WTC11 (cell line): ENCODE data around the gene LPCAT1. TPM values are rescaled to one million over a fixed set of nuclear protein-coding genes. Genes with fewer than 3 reads are reported as not detected.

Experiments
- ATAC-seq: fragments of 200-7000 bp; cut with Tn5 transposase; 2 replicates; pipeline ENCODE4 v1.10.0; 2021; ENCODE audit warnings: mild to moderate bottlenecking, moderate library complexity
- CTCF ChIA-PET: fragments of 300-600 bp; sonication (Branson Sonifier 250); formaldehyde crosslinking; loops from one replicate; lab custom pipeline; 2021; ENCODE audit warnings: antibody characterized with exemption; lab: Charles Lee
- POLR2A ChIA-PET: fragments of 350-600 bp; sonication (Branson Sonifier 250); formaldehyde crosslinking; loops from one replicate; lab custom pipeline; 2021; ENCODE audit warnings: antibody characterized with exemption; lab: Charles Lee
- DNase-seq: peaks from one replicate; pipeline ENCODE4 v3.0.0; 2021; ENCODE audit warnings: low spot score
- H3K27ac Mint-ChIP-seq: 2 replicates; pipeline ENCODE4 v1.8.0; 2021; ENCODE audit warnings: mixed read lengths
- H3K27me3 Mint-ChIP-seq: 2 replicates; pipeline ENCODE4 v1.8.0; 2021; ENCODE audit warnings: low read depth, mild to moderate bottlenecking, moderate library complexity, mixed read lengths
- H3K36me3 Mint-ChIP-seq: 2 replicates; pipeline ENCODE4 v1.8.0; 2021; ENCODE audit warnings: mixed read lengths
- H3K4me1 Mint-ChIP-seq: 2 replicates; pipeline ENCODE4 v1.8.0; 2022; ENCODE audit warnings: mixed read lengths
- H3K4me3 Mint-ChIP-seq: 2 replicates; pipeline ENCODE4 v1.8.0; 2021; ENCODE audit warnings: mild to moderate bottlenecking, moderate library complexity, mixed read lengths
- H3K9me3 Mint-ChIP-seq: 2 replicates; pipeline ENCODE4 v1.8.0; 2021; ENCODE audit warnings: mixed read lengths
- AFF4 ChIP-seq: sonication (generic); formaldehyde crosslinking; IDR thresholded peaks from 2 replicates; pipeline ENCODE4 v1.8.1; 2023; ENCODE audit warnings: mild to moderate bottlenecking, missing genetic modification reagents, borderline replicate concordance
- ATF2 ChIP-seq: sonication (generic); formaldehyde crosslinking; IDR thresholded peaks from 2 replicates; pipeline ENCODE4 v1.8.1; 2022; ENCODE audit warnings: low read depth, missing genetic modification reagents, borderline replicate concordance
- CREB1 ChIP-seq: sonication (generic); formaldehyde crosslinking; IDR thresholded peaks from 2 replicates; pipeline ENCODE4 v1.8.0; 2023; ENCODE audit warnings: mild to moderate bottlenecking, missing genetic modification reagents
- EMX1 ChIP-seq: fragments of 250-450 bp; sonication (Bioruptor Pico); IDR thresholded peaks from 2 replicates; pipeline ENCODE4 v1.8.0; 2021; ENCODE audit warnings: mild to moderate bottlenecking
- GRHL2 ChIP-seq: fragments of 250-450 bp; sonication (Bioruptor Pico); IDR thresholded peaks from 2 replicates; pipeline ENCODE4 v1.8.0; 2022; ENCODE audit warnings: mild to moderate bottlenecking, moderate library complexity; ENCODE audit not compliant: insufficient replicate concordance, severe bottlenecking
- GTF2I ChIP-seq: fragments of 250-450 bp; sonication (Bioruptor Pico); conservative IDR thresholded peaks from 2 replicates; pipeline ENCODE4 v1.4.0; 2021; ENCODE audit warnings: mild to moderate bottlenecking
- NFATC4 ChIP-seq: fragments of 250-450 bp; sonication (Bioruptor Pico); IDR thresholded peaks from 2 replicates; pipeline ENCODE4 v1.9.0; 2021; ENCODE audit warnings: mild to moderate bottlenecking
- NR1H2 ChIP-seq: sonication (generic); formaldehyde crosslinking; IDR thresholded peaks from 2 replicates; pipeline ENCODE4 v1.9.0; 2021; ENCODE audit warnings: mild to moderate bottlenecking, moderate library complexity, missing genetic modification reagents
- PRRX2 ChIP-seq: fragments of 250-450 bp; sonication (Bioruptor Pico); IDR thresholded peaks from 2 replicates; pipeline ENCODE4 v1.8.0; 2021; ENCODE audit warnings: mild to moderate bottlenecking
- SMAD4 ChIP-seq: sonication (generic); formaldehyde crosslinking; IDR thresholded peaks from 2 replicates; pipeline ENCODE4 v1.8.0; 2022; ENCODE audit warnings: mild to moderate bottlenecking, missing genetic modification reagents
- ZMAT4 ChIP-seq: fragments of 250-450 bp; sonication (Bioruptor Pico); IDR thresholded peaks from 2 replicates; pipeline ENCODE4 v1.9.0; 2021; ENCODE audit warnings: mild to moderate bottlenecking
- ZNF317 ChIP-seq: sonication (generic); formaldehyde crosslinking; IDR thresholded peaks from 2 replicates; pipeline ENCODE4 v1.8.1; 2023; ENCODE audit warnings: low read depth, mild to moderate bottlenecking, moderate library complexity, missing genetic modification reagents, borderline replicate concordance
- ZNF423 ChIP-seq: fragments of 250-450 bp; sonication (Bioruptor Pico); IDR thresholded peaks from 2 replicates; pipeline ENCODE4 v2.1.2; 2022; ENCODE audit warnings: mild to moderate bottlenecking, moderate library complexity
- total RNA-seq: library from RNA; stranded (reverse); gene quantifications from 3 replicates; pipeline ENCODE4 v1.2.3, GENCODE V29; 2021
- TF ChIP-seq, protein P1 (sequence below): sonication (generic); formaldehyde crosslinking; IDR thresholded peaks from 2 replicates; pipeline ENCODE4 v1.8.1; 2023; ENCODE audit warnings: mild to moderate bottlenecking, moderate library complexity, missing genetic modification reagents
- TF ChIP-seq, protein P2 (sequence below): sonication (generic); formaldehyde crosslinking; IDR thresholded peaks from 2 replicates; pipeline ENCODE4 v1.8.1; 2023; ENCODE audit warnings: mild to moderate bottlenecking, missing genetic modification reagents
- TF ChIP-seq, protein P3 (sequence below): sonication (generic); formaldehyde crosslinking; IDR thresholded peaks from 2 replicates; pipeline ENCODE4 v1.8.0; 2022; ENCODE audit warnings: mild to moderate bottlenecking, missing genetic modification reagents

Gene LPCAT1
- total RNA-seq, 1 experiment from 2014 or later: 206 TPM

DNA sequence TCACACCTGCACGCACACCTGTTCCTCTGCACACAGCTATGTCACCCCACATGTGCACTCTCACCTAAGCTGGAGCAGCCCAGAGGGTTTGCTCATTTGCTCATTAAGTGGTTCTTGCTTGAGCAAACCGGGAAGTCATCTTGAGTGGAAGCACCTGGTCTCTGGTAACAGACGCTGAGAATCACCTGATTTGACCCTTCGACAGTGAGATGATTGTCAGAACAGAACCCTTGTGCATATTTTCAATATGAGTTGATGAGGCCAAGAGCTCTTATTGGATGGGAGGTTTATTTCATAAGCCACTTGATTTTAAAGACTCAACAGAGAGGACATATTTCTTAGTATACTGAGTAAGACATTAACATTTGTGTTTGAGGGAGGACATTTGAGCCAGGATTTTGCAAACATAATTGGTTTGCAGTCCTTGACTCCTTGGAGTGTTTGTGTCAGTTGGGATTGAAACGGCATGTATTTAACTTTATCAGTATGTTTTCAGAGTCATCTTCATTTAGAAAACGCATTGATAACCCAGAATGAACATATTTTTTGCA is 22.1 kb upstream of the LPCAT1 start (continued):
- TF ChIP-seq, protein P1, sequence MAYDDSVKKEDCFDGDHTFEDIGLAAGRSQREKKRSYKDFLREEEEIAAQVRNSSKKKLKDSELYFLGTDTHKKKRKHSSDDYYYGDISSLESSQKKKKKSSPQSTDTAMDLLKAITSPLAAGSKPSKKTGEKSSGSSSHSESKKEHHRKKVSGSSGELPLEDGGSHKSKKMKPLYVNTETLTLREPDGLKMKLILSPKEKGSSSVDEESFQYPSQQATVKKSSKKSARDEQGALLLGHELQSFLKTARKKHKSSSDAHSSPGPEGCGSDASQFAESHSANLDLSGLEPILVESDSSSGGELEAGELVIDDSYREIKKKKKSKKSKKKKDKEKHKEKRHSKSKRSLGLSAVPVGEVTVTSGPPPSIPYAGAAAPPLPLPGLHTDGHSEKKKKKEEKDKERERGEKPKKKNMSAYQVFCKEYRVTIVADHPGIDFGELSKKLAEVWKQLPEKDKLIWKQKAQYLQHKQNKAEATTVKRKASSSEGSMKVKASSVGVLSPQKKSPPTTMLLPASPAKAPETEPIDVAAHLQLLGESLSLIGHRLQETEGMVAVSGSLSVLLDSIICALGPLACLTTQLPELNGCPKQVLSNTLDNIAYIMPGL: no peak
- TF ChIP-seq, all 79 proteins: peak for 0

GRCh38 chr5:1545126-1545804 is 21.5 kb upstream of the LPCAT1 start:
- no peak for TF ChIP-seq PRRX2
- no peak for TF ChIP-seq ZNF317
- TF ChIP-seq NFATC4: no peak
- TF ChIP-seq, protein P2, sequence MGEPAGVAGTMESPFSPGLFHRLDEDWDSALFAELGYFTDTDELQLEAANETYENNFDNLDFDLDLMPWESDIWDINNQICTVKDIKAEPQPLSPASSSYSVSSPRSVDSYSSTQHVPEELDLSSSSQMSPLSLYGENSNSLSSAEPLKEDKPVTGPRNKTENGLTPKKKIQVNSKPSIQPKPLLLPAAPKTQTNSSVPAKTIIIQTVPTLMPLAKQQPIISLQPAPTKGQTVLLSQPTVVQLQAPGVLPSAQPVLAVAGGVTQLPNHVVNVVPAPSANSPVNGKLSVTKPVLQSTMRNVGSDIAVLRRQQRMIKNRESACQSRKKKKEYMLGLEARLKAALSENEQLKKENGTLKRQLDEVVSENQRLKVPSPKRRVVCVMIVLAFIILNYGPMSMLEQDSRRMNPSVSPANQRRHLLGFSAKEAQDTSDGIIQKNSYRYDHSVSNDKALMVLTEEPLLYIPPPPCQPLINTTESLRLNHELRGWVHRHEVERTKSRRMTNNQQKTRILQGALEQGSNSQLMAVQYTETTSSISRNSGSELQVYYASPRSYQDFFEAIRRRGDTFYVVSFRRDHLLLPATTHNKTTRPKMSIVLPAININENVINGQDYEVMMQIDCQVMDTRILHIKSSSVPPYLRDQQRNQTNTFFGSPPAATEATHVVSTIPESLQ (CRISPR knock-in tag): no peak
- TF ChIP-seq AFF4 (CRISPR knock-in tag): no peak
- TF ChIP-seq NR1H2 (CRISPR knock-in tag): no peak
- no peak for TF ChIP-seq ZNF423 (CRISPR knock-in tag)
- TF ChIP-seq SMAD4 (CRISPR knock-in tag): no peak
- TF ChIP-seq CREB1: no peak
- TF ChIP-seq ATF2 (CRISPR knock-in tag): no peak
- no peak for TF ChIP-seq EMX1 (CRISPR knock-in tag)
- TF ChIP-seq GRHL2 (CRISPR knock-in tag): no peak
- TF ChIP-seq GTF2I (CRISPR knock-in tag): no peak
- TF ChIP-seq, protein P3, sequence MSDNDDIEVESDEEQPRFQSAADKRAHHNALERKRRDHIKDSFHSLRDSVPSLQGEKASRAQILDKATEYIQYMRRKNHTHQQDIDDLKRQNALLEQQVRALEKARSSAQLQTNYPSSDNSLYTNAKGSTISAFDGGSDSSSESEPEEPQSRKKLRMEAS (CRISPR knock-in tag): no peak
- no peak for TF ChIP-seq ZMAT4 (CRISPR knock-in tag)
- CTCF ChIA-PET: no interaction called here
- Mint-ChIP-seq H3K27ac (no peak overlapping the region), H3K9me3 (peaks cover 7% of the 10 kb centered on the region; the same call in 1 of the 2 replicates), H3K27me3 (no peaks in the 10 kb centered on the region), H3K36me3 (no peaks in the 10 kb centered on the region), H3K4me1 (no peaks in the 10 kb centered on the region), H3K4me3 (no peak overlapping the region)
- DNase-seq: no peak
- POLR2A ChIA-PET: no interaction called here
- ATAC-seq: no peak
